Right cardiac atrium (tissue), 5 donors: ENCODE measurements around the gene CD48. TPM values are rescaled to one million over a fixed set of nuclear protein-coding genes. Genes with fewer than 3 reads are reported as not detected.
"Not testable (repeated sequence)": the region's sequence is repeated elsewhere in the genome, so short reads cannot be mapped to it uniquely, and the experiment has no call there.

Experiments used
- ATAC-seq, 2 donors: fragments of 200-7000 bp; cut with Tn5 transposase; one replicate each; pipeline versions ENCODE4 v1.8.0 to v1.9.1; 2020; ENCODE audit warnings: moderate library complexity in 2 of 2, mild to moderate bottlenecking in 1 of 2
- DNase-seq, 3 donors: peaks; one replicate each; pipeline ENCODE4 v3.0.0-alpha.2; 2020
- H3K27ac ChIP-seq: one replicate; pipeline ENCODE4 v1.5.1; 2013; ENCODE audit warnings: mild to moderate bottlenecking, low read length, control low read depth, moderate library complexity
- H3K27me3 ChIP-seq: one replicate; pipeline ENCODE4 v1.6.1; 2013; ENCODE audit not compliant: control insufficient read depth, insufficient read depth
- H3K4me1 ChIP-seq: one replicate; pipeline ENCODE4 v1.6.1; 2013; ENCODE audit warnings: low read length; ENCODE audit not compliant: control insufficient read depth, insufficient read depth
- H3K4me3 ChIP-seq: one replicate; pipeline ENCODE4 v1.5.1; 2013; ENCODE audit warnings: low read length, control low read depth
- H3K9me3 ChIP-seq: one replicate; pipeline ENCODE4 v1.6.1; 2013; ENCODE audit warnings: low read length; ENCODE audit not compliant: control insufficient read depth
- WGBS: extraction: QIAGEN DNeasy Blood & Tissue Kit; methylation state at CpG from one replicate; pipeline ENCODE4 v1.1.7; 2013; 5-methylcytosine and 5-hydroxymethylcytosine counted together
- intact Hi-C, 4 donors: fragments of 100-400 bp; cut with DNase I; formaldehyde crosslinking; loops; one replicate each; pipeline versions ENCODE4 v1.11.0 to v1.14.0; 2022 to 2023
- polyA plus RNA-seq: library from polyadenylated mRNA; stranded (reverse); fragments of 200-250 nt; gene quantifications from one replicate; pipeline ENCODE4 v1.2.3, GENCODE V29; 2013
- total RNA-seq, 4 donors: library from RNA; stranded (reverse); fragmentation: NEBNext Ultra II Directional; extraction: Animal tissue kit (Norgen Biotek cat#: 25700); gene quantifications; one replicate each; pipeline ENCODE4 v1.2.1, GENCODE V29; 2021
- donor health status: healthy with polysubstance abuse.
- donor health status: DM: no; HTN: yes; CAD: no.
- donor health status: DM: no; HTN: no; CAD: no.
- donor health status: DM: no; HTN: yes; CAD: no; lungs with severe emphysema.
- donor health status: DM: yes; HTN: yes; CAD: no.

CD48 gene
- total and polyA plus RNA-seq, 5 donors: 0.39 to 4.1 (median 0.96) TPM

DNA sequence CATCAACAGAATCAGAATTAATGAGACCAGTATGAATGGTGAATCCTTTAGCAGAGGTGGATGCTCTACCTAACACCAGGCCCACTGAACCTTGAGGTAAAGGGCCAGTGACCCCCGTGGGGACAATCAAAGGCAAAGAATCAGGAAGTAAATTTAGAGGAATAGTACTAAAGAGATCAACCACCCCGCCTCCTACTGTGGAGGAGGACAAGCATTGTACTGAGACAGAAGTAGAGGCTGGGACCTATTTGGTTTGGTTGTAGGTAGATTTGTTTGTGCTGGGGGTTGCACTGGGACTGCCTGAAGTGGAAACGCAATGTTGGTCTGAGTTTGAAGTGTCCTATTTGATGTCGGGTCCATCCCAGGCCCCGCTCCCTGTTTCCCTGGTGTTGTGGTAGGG, 9.5 kb downstream of the CD48 start:
- no peaks in the 10 kb centered on the region for H3K4me1 ChIP-seq
- WGBS: 83% methylated on average over 5 of the region's 5 CpGs
- ATAC-seq: no peak
- H3K27me3 ChIP-seq: no peaks in the 10 kb centered on the region
- intact Hi-C loops: no loop called here
- H3K27ac ChIP-seq: no peak overlapping the region
- H3K4me3 ChIP-seq: no peak overlapping the region
- DNase-seq: no peak
- H3K9me3 ChIP-seq: no peaks in the 10 kb centered on the region

DNA sequence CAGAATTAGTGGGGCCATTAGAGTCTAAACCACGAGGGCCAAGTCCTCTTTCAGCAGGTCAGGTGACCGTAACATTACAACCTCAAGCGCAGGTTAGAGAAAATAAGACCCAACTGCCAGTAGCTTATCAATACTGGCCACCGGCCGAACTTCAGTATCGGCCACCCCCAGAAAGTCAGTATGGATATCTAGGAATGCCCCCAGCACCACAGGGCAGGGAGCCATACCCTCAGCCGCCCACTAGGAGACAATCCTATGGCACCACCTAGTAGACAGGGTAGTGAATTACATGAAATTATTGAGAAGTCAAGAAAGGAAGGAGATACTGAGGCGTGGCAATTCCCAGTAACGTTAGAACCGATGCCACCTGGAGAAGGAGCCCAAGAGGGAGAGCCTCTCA, 19.2 kb downstream of the CD48 start:
- H3K27ac ChIP-seq, ATAC-seq, intact Hi-C loops, H3K4me1 ChIP-seq, H3K27me3 ChIP-seq, H3K4me3 ChIP-seq, DNase-seq, H3K9me3 ChIP-seq: not testable (repeated sequence)
- WGBS: 80% methylated on average over 10 of the region's 10 CpGs

DNA sequence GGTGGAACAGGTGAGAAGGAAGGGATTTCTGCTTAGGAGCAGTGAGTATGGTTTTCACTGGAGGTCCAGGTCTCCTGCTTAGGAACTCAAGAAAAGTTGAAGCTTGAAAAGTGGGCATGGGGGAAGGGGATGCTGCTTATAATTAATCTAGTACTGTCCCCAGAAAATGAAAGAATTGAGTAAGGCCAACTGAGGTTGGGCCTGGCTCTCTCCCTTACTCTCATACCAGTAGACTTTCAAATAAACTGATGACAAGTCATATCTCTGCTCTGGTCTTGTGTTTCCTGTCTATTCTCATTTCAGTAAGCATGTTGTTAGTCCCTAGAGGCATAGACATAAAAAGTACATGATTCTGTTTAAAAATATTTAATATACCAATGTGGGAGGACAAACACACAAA, 26.4 kb downstream of the CD48 start:
- intact Hi-C loops: no loop called here
- no peak for DNase-seq
- Histone ChIP-seq H3K27ac (no peak overlapping the region), H3K4me3 (no peak overlapping the region), H3K27me3 (no peaks in the 10 kb centered on the region), H3K9me3 (no peaks in the 10 kb centered on the region), H3K4me1 (no peaks in the 10 kb centered on the region)
- no peak for ATAC-seq

DNA sequence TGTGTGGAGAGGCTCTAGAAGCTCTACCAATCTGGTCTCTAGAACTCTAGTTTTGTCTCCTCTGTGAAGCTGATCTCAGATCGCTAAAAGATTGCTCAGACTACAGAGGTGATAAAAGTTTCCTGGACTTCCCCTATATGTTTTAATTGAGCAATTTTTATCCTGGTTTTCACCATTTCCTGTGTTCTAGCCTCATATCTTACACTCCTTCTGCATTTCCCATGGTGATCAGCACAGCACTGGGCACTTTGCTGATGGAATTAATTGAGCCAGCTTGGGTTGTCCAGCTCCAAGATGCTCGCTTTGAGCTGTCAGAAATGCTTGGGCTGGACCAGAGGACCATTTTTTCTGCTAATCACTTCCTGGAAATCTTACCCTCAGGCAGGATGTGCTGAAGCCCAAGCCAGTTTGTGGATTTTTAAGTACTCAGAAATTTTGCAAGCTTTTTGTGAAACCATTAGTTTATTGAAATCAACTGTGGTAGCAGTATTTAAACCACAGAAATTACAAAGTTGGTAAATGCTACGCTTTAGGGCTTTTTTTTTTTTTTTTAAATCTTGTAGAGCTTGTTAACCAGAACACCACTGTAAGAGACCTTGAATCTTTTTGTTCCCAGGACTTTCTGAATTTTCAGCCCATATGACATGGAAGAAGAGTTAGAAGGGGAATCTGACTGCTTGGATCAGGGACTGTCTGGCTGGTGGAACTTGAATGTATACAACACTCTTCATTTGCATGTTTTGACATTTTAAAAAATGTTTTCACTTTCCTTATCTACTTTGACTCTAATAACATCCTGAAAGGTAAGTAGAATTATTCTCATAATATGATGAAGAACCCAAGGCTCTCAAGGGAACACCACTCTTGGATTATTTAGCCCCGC, 28.4 kb downstream of the CD48 start:
- Histone ChIP-seq H3K9me3 (no peaks in the 10 kb centered on the region), H3K27me3 (no peaks in the 10 kb centered on the region), H3K4me3 (no peak overlapping the region), H3K27ac (no peak overlapping the region), H3K4me1 (no peaks in the 10 kb centered on the region)
- WGBS: 64% methylated on average over 4 of the region's 4 CpGs
- DNase-seq (no peak), ATAC-seq (peak in 1 of 2 donors; percentile 36)
- intact Hi-C loops: no loop called here

DNA sequence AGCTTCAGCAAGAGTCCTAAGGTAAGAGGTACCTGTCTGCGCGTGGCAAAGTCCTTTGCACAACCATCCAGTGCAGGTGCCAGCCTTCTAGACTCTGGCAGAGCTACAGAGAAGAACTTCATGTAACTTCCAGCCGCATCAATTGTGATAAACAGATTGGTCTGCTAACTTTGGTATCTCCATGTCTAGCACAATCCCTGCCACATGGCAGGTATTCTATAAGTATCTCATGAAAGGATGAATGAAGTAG, 29.8 kb downstream of the CD48 start:
- H3K9me3 ChIP-seq: no peaks in the 10 kb centered on the region
- 92% methylated on average over 3 of the region's 3 CpGs for WGBS
- H3K4me3 ChIP-seq: no peak overlapping the region
- no peaks in the 10 kb centered on the region for H3K27me3 ChIP-seq
- DNase-seq (no peak), ATAC-seq (peak in 1 of 2 donors; percentile 17)
- no peak overlapping the region for H3K27ac ChIP-seq
- H3K4me1 ChIP-seq: no peaks in the 10 kb centered on the region
- intact Hi-C loops: no loop called here

DNA sequence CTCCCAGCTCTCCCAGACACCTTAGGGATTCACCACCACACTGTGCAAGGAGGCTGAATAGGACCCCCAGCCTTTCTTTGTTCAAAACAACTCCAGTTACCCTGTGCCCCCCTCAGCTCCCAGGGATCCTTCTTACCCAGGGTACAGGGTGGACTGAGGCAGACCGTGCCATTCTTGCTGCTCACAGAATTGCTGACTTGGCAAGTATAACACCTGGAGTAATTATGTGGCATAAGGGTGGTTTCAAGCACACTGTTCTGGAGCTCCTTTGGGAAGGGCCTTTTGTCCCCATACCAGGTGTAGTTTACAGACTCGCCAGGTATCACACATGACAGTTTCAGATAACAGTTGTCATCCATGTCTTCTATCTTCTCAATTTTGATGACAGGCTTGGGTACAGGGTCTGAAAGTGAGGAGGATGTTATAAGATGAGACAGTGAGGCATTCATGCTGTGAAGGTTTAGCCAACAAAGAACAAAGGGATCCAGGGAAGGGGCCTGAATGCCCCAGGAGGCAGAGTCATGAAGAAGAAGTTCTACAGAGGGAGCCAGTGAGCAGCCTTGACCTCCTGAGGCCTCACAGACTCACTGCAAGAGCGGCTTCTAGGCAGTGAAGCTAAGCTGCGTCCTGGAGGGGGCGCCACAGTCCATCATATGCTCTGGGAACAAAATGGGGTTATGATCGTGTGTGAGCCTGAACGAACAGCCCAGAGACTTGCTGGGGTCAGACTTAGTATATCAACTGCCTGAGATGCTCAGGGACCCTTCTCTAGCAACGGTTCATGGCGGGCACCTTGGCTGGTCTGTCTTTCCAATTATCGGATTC, 30.3 kb downstream of the CD48 start:
- Histone ChIP-seq H3K4me1 (no peaks in the 10 kb centered on the region), H3K4me3 (no peak overlapping the region), H3K27me3 (no peaks in the 10 kb centered on the region), H3K27ac (no peak overlapping the region), H3K9me3 (no peaks in the 10 kb centered on the region)
- peak; percentile 76 to 90 (median 88) for DNase-seq
- peak; percentile 82 to 85 for ATAC-seq
- intact Hi-C loops: no loop called here
- 51% methylated on average over 10 of the region's 10 CpGs for WGBS

DNA sequence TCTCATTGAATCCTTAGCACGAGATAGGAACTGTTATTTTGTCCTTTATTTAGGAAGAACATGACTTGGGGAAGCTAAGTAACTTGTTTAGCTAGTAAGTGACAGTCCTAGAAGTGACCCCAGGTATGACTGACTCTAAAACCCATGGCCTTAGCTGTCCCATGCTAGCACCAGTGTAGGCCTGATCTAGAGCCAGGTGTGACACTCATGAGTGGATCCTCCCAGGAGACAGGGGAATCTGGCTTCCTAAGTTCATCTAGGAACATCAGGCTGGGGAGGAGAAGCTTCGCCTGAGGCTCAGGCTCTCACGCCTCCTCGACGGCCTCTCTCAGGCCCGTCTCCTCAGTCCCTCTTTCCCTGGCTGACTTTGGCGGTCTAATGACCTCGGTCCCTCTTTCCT, 31.2 kb downstream of the CD48 start:
- H3K9me3 ChIP-seq: no peaks in the 10 kb centered on the region
- H3K4me1 ChIP-seq: no peaks in the 10 kb centered on the region
- H3K4me3 ChIP-seq: no peak overlapping the region
- no peaks in the 10 kb centered on the region for H3K27me3 ChIP-seq
- 90% methylated on average over 8 of the region's 8 CpGs for WGBS
- ATAC-seq (no peak), DNase-seq (no peak)
- intact Hi-C loops: no loop called here
- H3K27ac ChIP-seq: no peak overlapping the region

DNA sequence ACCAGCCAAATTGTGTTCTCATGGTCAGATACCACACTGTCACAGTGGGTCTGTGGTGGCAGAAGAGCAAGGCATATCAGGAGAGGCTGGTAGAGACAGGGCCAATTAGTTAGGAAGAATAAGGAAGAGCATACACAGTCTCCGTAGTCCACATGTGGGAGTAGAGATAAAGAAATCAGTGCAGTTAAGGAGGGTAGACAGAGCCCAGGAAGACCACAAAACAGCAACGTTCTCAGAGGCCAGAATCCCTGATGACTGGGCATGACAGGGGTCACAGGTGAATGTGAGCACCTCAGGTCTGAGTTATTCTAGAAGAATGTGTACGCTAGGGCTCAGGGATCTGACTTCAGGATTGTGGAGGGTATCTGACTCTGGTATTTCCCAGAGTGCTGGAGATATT, 31.7 kb downstream of the CD48 start:
- intact Hi-C loops: no loop called here

DNA sequence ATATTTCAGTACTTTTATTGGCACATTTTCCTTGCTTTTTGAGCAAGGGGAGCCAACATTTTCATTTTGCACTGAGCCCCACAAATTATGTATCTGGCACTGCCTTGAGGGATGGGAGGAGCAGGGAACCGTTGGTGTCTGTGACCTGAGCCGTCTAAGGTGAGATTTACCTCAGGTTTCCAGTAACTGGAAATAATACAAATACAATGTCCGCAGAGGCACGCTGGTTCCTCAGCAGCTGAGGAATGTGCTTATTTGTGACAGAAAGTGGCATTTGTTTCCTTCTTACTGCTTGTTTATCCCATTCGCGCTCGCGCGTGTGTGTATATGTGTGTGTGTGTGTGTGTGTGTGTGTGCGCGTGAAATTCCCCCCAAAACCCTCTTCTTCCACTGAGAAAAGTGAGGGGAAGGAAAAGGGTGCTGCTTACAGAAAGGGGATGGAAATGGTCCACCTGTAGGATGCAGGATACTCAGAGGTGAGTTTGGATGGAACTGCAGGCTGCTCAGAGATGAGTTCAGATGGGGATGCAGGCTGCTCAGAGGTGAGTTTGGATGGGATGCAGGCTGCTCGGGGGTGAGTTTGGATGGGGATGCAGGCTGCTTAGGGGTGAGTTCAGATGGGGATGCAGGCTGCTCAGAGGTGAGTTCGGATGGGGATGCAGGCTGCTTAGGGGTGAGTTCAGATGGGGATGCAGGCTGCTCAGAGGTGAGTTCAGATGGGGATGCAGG, 34.6 kb downstream of the CD48 start:
- Histone ChIP-seq H3K4me3 (no peak overlapping the region), H3K9me3 (no peaks in the 10 kb centered on the region), H3K27ac (no peak overlapping the region), H3K27me3 (no peaks in the 10 kb centered on the region), H3K4me1 (no peaks in the 10 kb centered on the region)
- intact Hi-C loops: no loop called here
- whole genome bisulfite sequencing: 76% methylated on average over 13 of the region's 13 CpGs
- ATAC-seq (no peak), DNase-seq (no peak)

More for the DNA sequence above, 31.7 kb downstream of the CD48 start:
- Histone ChIP-seq H3K4me3 (no peak overlapping the region), H3K27me3 (no peaks in the 10 kb centered on the region), H3K9me3 (no peaks in the 10 kb centered on the region), H3K4me1 (no peaks in the 10 kb centered on the region), H3K27ac (no peak overlapping the region)
- WGBS: 59% methylated on average over 3 of the region's 3 CpGs
- no peak for DNase-seq
- ATAC-seq: no peak

DNA sequence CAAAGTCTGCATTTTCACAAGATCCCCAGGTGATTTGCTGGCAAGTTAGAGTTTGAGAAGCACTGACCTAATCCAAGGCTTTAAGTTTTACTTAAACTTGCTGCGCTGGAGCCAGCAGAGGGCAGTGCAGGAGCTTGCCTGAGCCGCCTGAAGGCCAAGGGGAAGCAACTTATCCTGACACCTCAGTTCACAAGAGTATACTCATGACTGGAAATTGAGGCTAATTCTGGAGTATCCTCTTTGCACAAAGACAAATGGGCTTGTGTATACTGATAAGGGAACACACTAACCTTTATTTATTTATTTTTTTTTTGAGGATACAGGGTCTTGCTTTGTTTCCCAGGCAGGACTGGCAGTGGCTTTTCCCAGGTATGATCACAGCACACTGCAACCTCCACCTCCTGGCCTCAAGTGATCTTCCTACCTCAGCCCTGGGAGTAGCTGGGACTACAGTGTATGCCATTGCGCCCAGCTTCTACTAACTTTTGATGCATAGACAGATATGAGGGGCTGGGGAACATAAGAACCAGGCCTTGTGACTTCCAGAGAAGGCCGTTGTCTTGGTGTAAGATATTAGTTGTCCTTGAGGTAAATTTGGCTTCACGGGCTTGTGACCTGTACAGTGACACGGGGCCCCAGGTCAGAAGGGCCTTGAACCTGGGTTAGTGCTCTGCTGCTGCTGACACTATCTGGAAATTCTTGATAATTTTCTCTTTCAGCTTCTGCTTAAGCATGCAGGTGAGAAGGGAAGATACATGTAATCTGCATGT, 35.8 kb downstream of the CD48 start:
- ATAC-seq (peak; percentile 82 to 84), DNase-seq (peak; percentile 71 to 88 (median 83))
- Histone ChIP-seq H3K4me3 (no peak overlapping the region), H3K27me3 (no peaks in the 10 kb centered on the region), H3K4me1 (no peaks in the 10 kb centered on the region), H3K9me3 (no peaks in the 10 kb centered on the region), H3K27ac (no peak overlapping the region)
- 52% methylated on average over 6 of the region's 6 CpGs for WGBS
- intact Hi-C loops: no loop called here
